GM19238 (cell line): ENCODE results near the gene TMC1.

Source experiments
- DNase-seq: peaks from one replicate; pipeline ENCODE4 v3.0.0; 2011; ENCODE audit warnings: low spot score; ENCODE audit not compliant: insufficient read length

Gene TMC1

GRCh38 chr9:72675586-72675985 is 154.2 kb downstream of the TMC1 start:
- DNase-seq = no peak

- DNase-seq = no peak
Measured at GRCh38 chr9:72680593-72681282, 159.3 kb downstream of the TMC1 start.

GRCh38 chr9:72681283-72681630 is 159.8 kb downstream of the TMC1 start:
- DNase-seq = no peak

GRCh38 chr9:72684615-72685014 is 163.2 kb downstream of the TMC1 start:
- no peak for DNase-seq

- no peak for DNase-seq
Measured at GRCh38 chr9:72685911-72686310, 164.5 kb downstream of the TMC1 start.

- no peak for DNase-seq
Measured at GRCh38 chr9:72687331-72687730, 165.9 kb downstream of the TMC1 start.

- DNase-seq = no peak
Measured at GRCh38 chr9:72691671-72692070, 170.3 kb downstream of the TMC1 start.

GRCh38 chr9:72695365-72695764 is 174.0 kb downstream of the TMC1 start:
- DNase-seq = no peak

GRCh38 chr9:72696511-72696910 is 175.1 kb downstream of the TMC1 start:
- DNase-seq = no peak

GRCh38 chr9:72701510-72701909 is 180.1 kb downstream of the TMC1 start:
- DNase-seq = no peak

- no peak for DNase-seq
Measured at GRCh38 chr9:72703574-72703973, 182.2 kb downstream of the TMC1 start.

GRCh38 chr9:72704688-72705375 is 183.4 kb downstream of the TMC1 start:
- no peak for DNase-seq

GRCh38 chr9:72718503-72718902 is 197.1 kb downstream of the TMC1 start:
- no peak for DNase-seq

- DNase-seq = no peak
Measured at GRCh38 chr9:72721067-72721466, 199.7 kb downstream of the TMC1 start.

- DNase-seq = no peak
Measured at GRCh38 chr9:72726947-72727346, 205.5 kb downstream of the TMC1 start.

- DNase-seq = no peak
Measured at GRCh38 chr9:72728031-72728770, 206.8 kb downstream of the TMC1 start.

- DNase-seq = no peak
Measured at GRCh38 chr9:72733895-72734294, 212.5 kb downstream of the TMC1 start.

GRCh38 chr9:72734631-72735030 is 213.2 kb downstream of the TMC1 start:
- DNase-seq = no peak

- no peak for DNase-seq
Measured at GRCh38 chr9:72743836-72744235, 222.4 kb downstream of the TMC1 start.

GRCh38 chr9:72749276-72749675 is 227.9 kb downstream of the TMC1 start:
- no peak for DNase-seq

GRCh38 chr9:72751541-72751940 is 230.1 kb downstream of the TMC1 start:
- DNase-seq = no peak

- no peak for DNase-seq
Measured at GRCh38 chr9:72753266-72753893, 232.0 kb downstream of the TMC1 start.
